H1 (cell line): ENCODE results near the gene COMMD7. TPM values are rescaled to one million over a fixed set of nuclear protein-coding genes. Genes with fewer than 3 reads are reported as not detected.

Experiments used
- CTCF ChIA-PET: fragments of 300-600 bp; sonication (Branson Sonifier 250); formaldehyde crosslinking; loops from one replicate; lab custom pipeline; 2021; ENCODE audit not compliant: partially characterized antibody; lab: Charles Lee
- POLR2A ChIA-PET: fragments of 300-600 bp; sonication (Branson Sonifier 250); formaldehyde crosslinking; loops from one replicate; lab custom pipeline; 2021; ENCODE audit warnings: inconsistent platforms; ENCODE audit not compliant: partially characterized antibody; lab: Charles Lee
- DNase-seq, 2 experiments: peaks; one replicate each; pipeline versions ENCODE4 v3.0.0 to v3.0.0-alpha.2; 2010 to 2022; ENCODE audit warnings: low spot score in 2 of 2, low read depth in 1 of 2, mixed read lengths in 1 of 2
- FAIRE-seq: peaks from 2 replicates; lab custom pipeline; 2011; peaks lifted over from hg19 to GRCh38; lab: Jason Lieb, UNC
- H2AFZ ChIP-seq: 2 replicates; pipeline ENCODE4 v1.8.1; 2012; ENCODE audit warnings: low read length, inconsistent platforms
- H2AK5ac ChIP-seq: 2 replicates; pipeline ENCODE4 v1.6.1; 2013; ENCODE audit warnings: low read depth, low read length
- H2BK120ac ChIP-seq: replicated peaks from 2 replicates; pipeline ENCODE3; 2013; ENCODE audit warnings: low read depth, low read length, inconsistent platforms
- H2BK12ac ChIP-seq: 2 replicates; pipeline ENCODE4 v1.6.1; 2013; ENCODE audit warnings: low read depth, low read length
- H2BK15ac ChIP-seq: 2 replicates; pipeline ENCODE4 v1.6.1; 2013; ENCODE audit warnings: low read length
- H2BK20ac ChIP-seq: 2 replicates; pipeline ENCODE4 v1.6.1; 2013; ENCODE audit warnings: low read length
- H2BK5ac ChIP-seq: 2 replicates; pipeline ENCODE4 v1.6.1; 2013; ENCODE audit warnings: low read depth, low read length
- H3K14ac ChIP-seq: 2 replicates; pipeline ENCODE4 v1.6.1; 2013; ENCODE audit warnings: inconsistent platforms; ENCODE audit not compliant: insufficient read length
- H3K18ac ChIP-seq: 2 replicates; pipeline ENCODE4 v1.6.1; 2013; ENCODE audit warnings: low read length; ENCODE audit errors: extremely low read depth
- H3K23ac ChIP-seq: 2 replicates; pipeline ENCODE4 v1.6.1; 2013; ENCODE audit warnings: inconsistent platforms; ENCODE audit not compliant: insufficient read length
- H3K23me2 ChIP-seq: 2 replicates; pipeline ENCODE4 v1.6.1; 2013; ENCODE audit warnings: low read depth, low read length
- H3K27ac ChIP-seq: 2 replicates; pipeline ENCODE4 v1.6.1; 2011; ENCODE audit warnings: low read depth, low read length, inconsistent platforms
- H3K27me3 ChIP-seq, 4 experiments: replicated peaks in 1 of 4; 1 replicate in 1 of 4; 2 replicates in 3 of 4; pipeline versions ENCODE4 v1.6.1 to v1.8.1; 2011 to 2013; ENCODE audit warnings: low read length in 3 of 4, mild to moderate bottlenecking in 3 of 4, inconsistent platforms in 2 of 4, mixed read lengths in 2 of 4, moderate library complexity in 1 of 4; ENCODE audit not compliant: control insufficient read depth in 3 of 4, insufficient read depth in 3 of 4; ENCODE audit errors: extremely low read depth in 1 of 4
- H3K36me3 ChIP-seq, 4 experiments: 2 replicates each; pipeline versions ENCODE4 v1.6.1 to v1.8.1; 2011 to 2013; ENCODE audit warnings: mild to moderate bottlenecking in 4 of 4, low read length in 3 of 4, moderate library complexity in 2 of 4, control low read depth in 1 of 4, inconsistent platforms in 1 of 4; ENCODE audit not compliant: insufficient read depth in 4 of 4, control insufficient read depth in 2 of 4
- H3K4ac ChIP-seq: replicated peaks from 2 replicates; pipeline ENCODE3; 2013; ENCODE audit warnings: low read length, low read depth, mixed read lengths, inconsistent platforms; ENCODE audit not compliant: insufficient read length
- H3K4me1 ChIP-seq, 4 experiments: replicated peaks in 1 of 4; 1 replicate in 1 of 4; 2 replicates in 3 of 4; pipeline versions ENCODE4 v1.6.1 to v1.8.1; 2011 to 2013; ENCODE audit warnings: low read length in 3 of 4, inconsistent platforms in 2 of 4, mixed read lengths in 1 of 4; ENCODE audit not compliant: insufficient read depth in 4 of 4, control insufficient read depth in 3 of 4
- H3K4me2 ChIP-seq, 2 experiments: 2 replicates each; pipeline versions ENCODE4 v1.6.1 to v1.8.1; 2011 to 2013; ENCODE audit warnings: low read depth in 2 of 2, low read length in 2 of 2, control low read depth in 1 of 2, inconsistent platforms in 1 of 2, mild to moderate bottlenecking in 1 of 2; ENCODE audit not compliant: insufficient read depth in 1 of 2
- H3K4me3 ChIP-seq, 4 experiments: fragments of 200-600, 300-600 bp in 1 of 4; sonication (generic), shearing (Covaris generic), sonication (Bioruptor Twin) in 1 of 4; 2 replicates each; pipeline versions ENCODE4 v1.5.1 to v1.8.1; 2011 to 2016; ENCODE audit warnings: low read length in 4 of 4, low read depth in 3 of 4, control low read depth in 2 of 4, inconsistent platforms in 2 of 4, mild to moderate bottlenecking in 2 of 4, mixed read lengths in 1 of 4, moderate library complexity in 1 of 4; ENCODE audit not compliant: insufficient read depth in 2 of 4; ENCODE audit errors: extremely low read depth in 1 of 4
- H3K56ac ChIP-seq: replicated peaks from 2 replicates; pipeline ENCODE3; 2013; ENCODE audit warnings: low read depth, mild to moderate bottlenecking, mixed read lengths, low read length, inconsistent platforms; ENCODE audit not compliant: insufficient read length
- H3K79me1 ChIP-seq: 2 replicates; pipeline ENCODE4 v1.6.1; 2013; ENCODE audit warnings: low read depth, low read length, control low read depth
- H3K79me2 ChIP-seq, 2 experiments: 2 replicates each; pipeline versions ENCODE4 v1.6.1 to v1.8.1; 2012 to 2013; ENCODE audit warnings: low read length in 2 of 2, mild to moderate bottlenecking in 2 of 2, inconsistent platforms in 1 of 2; ENCODE audit not compliant: insufficient read depth in 2 of 2, control insufficient read depth in 1 of 2
- H3K9ac ChIP-seq, 4 experiments: replicated peaks in 1 of 4; 1 replicate in 1 of 4; 2 replicates in 3 of 4; pipeline versions ENCODE4 v1.6.1 to v1.8.1; 2011 to 2013; ENCODE audit warnings: low read depth in 3 of 4, low read length in 3 of 4, control low read depth in 2 of 4, mild to moderate bottlenecking in 2 of 4, moderate library complexity in 2 of 4, inconsistent platforms in 1 of 4; ENCODE audit errors: extremely low read depth in 1 of 4
- H3K9me3 ChIP-seq, 2 experiments: 2 replicates each; pipeline versions ENCODE4 v1.6.1 to v1.8.1; 2012 to 2013; ENCODE audit warnings: mild to moderate bottlenecking in 2 of 2, moderate library complexity in 2 of 2, control low read depth in 1 of 2, inconsistent platforms in 1 of 2, low read depth in 1 of 2, low read length in 1 of 2, mixed read lengths in 1 of 2; ENCODE audit not compliant: insufficient read depth in 2 of 2
- H4K20me1 ChIP-seq, 2 experiments: replicated peaks in 1 of 2; 2 replicates each; pipeline versions ENCODE3 to v1.8.1; 2011 to 2013; ENCODE audit warnings: inconsistent platforms in 2 of 2, low read length in 2 of 2, mild to moderate bottlenecking in 1 of 2; ENCODE audit not compliant: insufficient read depth in 2 of 2, control insufficient read depth in 1 of 2
- H4K5ac ChIP-seq: 2 replicates; pipeline ENCODE4 v1.6.1; 2013; ENCODE audit warnings: low read length, low read depth, mixed read lengths, inconsistent platforms; ENCODE audit not compliant: insufficient read length
- H4K8ac ChIP-seq: 2 replicates; pipeline ENCODE4 v1.8.0; 2013; ENCODE audit warnings: mild to moderate bottlenecking, moderate library complexity, low read length, inconsistent platforms; ENCODE audit not compliant: insufficient read depth; ENCODE audit errors: extremely low read depth
- H4K91ac ChIP-seq: replicated peaks from 2 replicates; pipeline ENCODE3; 2013; ENCODE audit warnings: low read length, mixed read lengths, inconsistent platforms; ENCODE audit not compliant: insufficient read length
- ATF2 ChIP-seq: IDR thresholded peaks from 2 replicates; pipeline ENCODE4 v1.6.1; 2012; ENCODE audit warnings: low read length, inconsistent platforms
- CTBP2 ChIP-seq: IDR thresholded peaks from 2 replicates; pipeline ENCODE4 v1.7.0; 2011; ENCODE audit warnings: borderline replicate concordance, mild to moderate bottlenecking, moderate library complexity, mixed read lengths, low read length; ENCODE audit not compliant: insufficient read depth, insufficient read length
- JUND ChIP-seq: IDR thresholded peaks from 2 replicates; pipeline ENCODE4 v1.6.1; 2011; ENCODE audit warnings: mild to moderate bottlenecking, improper control_type of control experiment, low read length
- WGBS, 2 experiments: shearing (Covaris generic) in 1 of 2; methylation state at CpG; one replicate each; pipeline versions ENCODE4 v1.1.6 to v1.1.7; 2013 to 2015; ENCODE audit warnings: low lambda C conversion rate in 2 of 2, mixed read lengths in 2 of 2, inconsistent platforms in 1 of 2, low coverage in 1 of 2, missing lambda C conversion rate in 1 of 2; ENCODE audit not compliant: insufficient replicate concordance in 2 of 2, insufficient coverage in 1 of 2, insufficient read length in 1 of 2; ENCODE audit errors: extremely low coverage in 1 of 2, missing lambda C conversion rate in 1 of 2; 5-methylcytosine and 5-hydroxymethylcytosine counted together
- polyA plus RNA-seq, 7 experiments: library from polyadenylated mRNA; depleted of rRNA in 3 of 7; stranded (reverse) in 5 of 7; unstranded in 2 of 7; fragments of >200 nt in 5 of 7; fragments of 200-250 nt in 2 of 7; gene quantifications; 1 replicate in 5 of 7; 2 replicates in 1 of 7; 4 replicates in 1 of 7; pipeline versions ENCODE4 v1.2.1 to v1.2.3, GENCODE V29; 2011 to 2013; ENCODE audit warnings: missing spikeins in 2 of 7, mixed read lengths in 2 of 7
- total RNA-seq: library from RNA; stranded (reverse); fragmentation: NEBNext Ultra II Directional; extraction: Animal tissue kit (Norgen Biotek cat#: 25700); gene quantifications from 2 replicates; pipeline ENCODE4 v1.2.1, GENCODE V29; 2021

The COMMD7 gene
- total and polyA plus RNA-seq, 2 of the 8 experiments (the other 6 are each of a cell fraction or from before 2014, with no cell fraction given), result 39.4 to 48.9 TPM

GRCh38 chr20:32789896-32790750, 46.9 kb upstream of the COMMD7 start:
- no peak overlapping the region for H3K18ac ChIP-seq
- no peak overlapping the region for H2AK5ac ChIP-seq
- H2BK20ac ChIP-seq, result no peak overlapping the region
- ChIA-PET POLR2A (interaction anchor here (0.8 to 5.2 kb wide), 12 partner anchors 10 to 125 kb away, joined by 3 to 51 read pairs (median 6); no protein-coding TSS in a partner anchor), CTCF (interaction anchor here (0.7 to 6.0 kb wide), 29 partner anchors 9 to 300 kb away, joined by 3 to 88 read pairs (median 5); partner anchors contain the start of gene C20orf203)
- H3K4me2 ChIP-seq, result no peak overlapping the region
- H4K8ac ChIP-seq, result no peak overlapping the region
- no peaks in the 10 kb centered on the region for H3K27me3 ChIP-seq
- H3K9me3 ChIP-seq, result no peaks in the 10 kb centered on the region
- no peaks in the 10 kb centered on the region for H3K23me2 ChIP-seq
- no peak overlapping the region for H3K27ac ChIP-seq
- no peak overlapping the region for H3K23ac ChIP-seq
- no peak overlapping the region for H2BK15ac ChIP-seq
- H2BK5ac ChIP-seq, result no peak overlapping the region
- no peak overlapping the region for H3K4me3 ChIP-seq
- peaks cover 78 to 97% (median 90%) of the 10 kb centered on the region in 4 experiments for H3K36me3 ChIP-seq
- H3K79me2 ChIP-seq, result peaks cover 0 to 73% of the 10 kb centered on the region in 2 experiments; a peak in 2 of 4 replicates
- no peak overlapping the region for H3K14ac ChIP-seq
- no peak overlapping the region for H4K5ac ChIP-seq
- no peak overlapping the region for H3K56ac ChIP-seq
- no peak overlapping the region for H2AFZ ChIP-seq
- no peak overlapping the region for H3K9ac ChIP-seq
- H3K4ac ChIP-seq, result no peak overlapping the region
- FAIRE-seq (peak; percentile 50), DNase-seq (peak in 1 of 2 experiments; percentile 78)
- H3K4me1 ChIP-seq, result peaks cover 0 to 9% (median 2%) of the 10 kb centered on the region in 4 experiments; a peak in 4 of 7 replicates
- 81% methylated on average over 6 of the region's 6 CpGs; no CpG with 5 or more reads in 1 of the 2 experiments for WGBS, 2 experiments
- H4K91ac ChIP-seq, result no peak overlapping the region
- H3K79me1 ChIP-seq, result no peaks in the 10 kb centered on the region
- peaks cover 30 to 38% of the 10 kb centered on the region in 2 experiments for H4K20me1 ChIP-seq
- no peak overlapping the region for H2BK120ac ChIP-seq
- no peak overlapping the region for H2BK12ac ChIP-seq
- no peak for TF ChIP-seq JUND
- TF ChIP-seq ATF2, result no peak
- no peak for TF ChIP-seq CTBP2
